GM12873 (cell line): ENCODE results near the gene BMAL2.
A peak's percentile ranks its signal among the peaks of the same experiment; 100 is the strongest.

Experiments
- CTCF ChIP-seq: IDR thresholded peaks from 2 replicates; pipeline ENCODE4 v1.5.1; 2012; ENCODE audit warnings: low read depth, mild to moderate bottlenecking, moderate library complexity, low read length, control low read depth; ENCODE audit not compliant: insufficient read depth; ENCODE audit errors: missing control alignments

The BMAL2 gene

GRCh38 chr12:27304856-27305255, 27.8 kb upstream of the BMAL2 start:
- no peak for TF ChIP-seq CTCF

- peak; percentile 9 for TF ChIP-seq CTCF
Observed at GRCh38 chr12:27305673-27306456, 26.8 kb upstream of the BMAL2 start.

GRCh38 chr12:27309293-27309994, 23.2 kb upstream of the BMAL2 start:
- no peak for TF ChIP-seq CTCF

GRCh38 chr12:27309995-27310315, 22.7 kb upstream of the BMAL2 start:
- no peak for TF ChIP-seq CTCF

- no peak for TF ChIP-seq CTCF
Observed at GRCh38 chr12:27316947-27317346, 15.7 kb upstream of the BMAL2 start.

GRCh38 chr12:27319409-27319808, 13.2 kb upstream of the BMAL2 start:
- TF ChIP-seq CTCF: no peak

GRCh38 chr12:27319848-27320247, 12.8 kb upstream of the BMAL2 start:
- no peak for TF ChIP-seq CTCF
